GM18858 (cell line): Measurements from ENCODE around the gene IRF8.
"Not testable (repeated sequence)": the region's sequence is repeated elsewhere in the genome, so short reads cannot be mapped to it uniquely, and the experiment has no call there.

Experiments used
- ATAC-seq: cut with Tn5 transposase; IDR thresholded peaks from one replicate; pipeline ENCODE4 v1.9.1; 2021; ENCODE audit not compliant: unreplicated experiment

The IRF8 gene

GRCh38 chr16:85929259-85929721, 30.3 kb downstream of the IRF8 start:
- no peak for ATAC-seq

GRCh38 chr16:85930301-85930700, 31.3 kb downstream of the IRF8 start:
- ATAC-seq: no peak

GRCh38 chr16:85931596-85932402, 32.8 kb downstream of the IRF8 start:
- ATAC-seq: no peak

- no peak for ATAC-seq
Observed at GRCh38 chr16:85934210-85934609, 35.2 kb downstream of the IRF8 start.

GRCh38 chr16:85935391-85935973, 36.5 kb downstream of the IRF8 start:
- no peak for ATAC-seq

- ATAC-seq: peak; percentile 49
Observed at GRCh38 chr16:85935974-85936760, 37.2 kb downstream of the IRF8 start.

- ATAC-seq: no peak
Observed at GRCh38 chr16:85936816-85937215, 37.9 kb downstream of the IRF8 start.

GRCh38 chr16:85940214-85940613, 41.3 kb downstream of the IRF8 start:
- no peak for ATAC-seq

GRCh38 chr16:85941863-85942644, 43.1 kb downstream of the IRF8 start:
- no peak for ATAC-seq

- not testable (repeated sequence) for ATAC-seq
Observed at GRCh38 chr16:85942659-85943058, 43.7 kb downstream of the IRF8 start.

- no peak for ATAC-seq
Observed at GRCh38 chr16:85943711-85944110, 44.7 kb downstream of the IRF8 start.

GRCh38 chr16:85944572-85945423, 45.8 kb downstream of the IRF8 start:
- ATAC-seq: no peak

- ATAC-seq: no peak
Observed at GRCh38 chr16:85945424-85945751, 46.4 kb downstream of the IRF8 start.

- no peak for ATAC-seq
Observed at GRCh38 chr16:85946541-85947124, 47.7 kb downstream of the IRF8 start.

GRCh38 chr16:85947230-85948137, 48.5 kb downstream of the IRF8 start:
- peak; percentile 71 for ATAC-seq

- ATAC-seq: peak; percentile 13
Observed at GRCh38 chr16:85948138-85948509, 49.2 kb downstream of the IRF8 start.

- no peak for ATAC-seq
Observed at GRCh38 chr16:85948616-85949265, 49.8 kb downstream of the IRF8 start.
